ENCODE data around the gene ANKS1A.

Gene ANKS1A

DNA sequence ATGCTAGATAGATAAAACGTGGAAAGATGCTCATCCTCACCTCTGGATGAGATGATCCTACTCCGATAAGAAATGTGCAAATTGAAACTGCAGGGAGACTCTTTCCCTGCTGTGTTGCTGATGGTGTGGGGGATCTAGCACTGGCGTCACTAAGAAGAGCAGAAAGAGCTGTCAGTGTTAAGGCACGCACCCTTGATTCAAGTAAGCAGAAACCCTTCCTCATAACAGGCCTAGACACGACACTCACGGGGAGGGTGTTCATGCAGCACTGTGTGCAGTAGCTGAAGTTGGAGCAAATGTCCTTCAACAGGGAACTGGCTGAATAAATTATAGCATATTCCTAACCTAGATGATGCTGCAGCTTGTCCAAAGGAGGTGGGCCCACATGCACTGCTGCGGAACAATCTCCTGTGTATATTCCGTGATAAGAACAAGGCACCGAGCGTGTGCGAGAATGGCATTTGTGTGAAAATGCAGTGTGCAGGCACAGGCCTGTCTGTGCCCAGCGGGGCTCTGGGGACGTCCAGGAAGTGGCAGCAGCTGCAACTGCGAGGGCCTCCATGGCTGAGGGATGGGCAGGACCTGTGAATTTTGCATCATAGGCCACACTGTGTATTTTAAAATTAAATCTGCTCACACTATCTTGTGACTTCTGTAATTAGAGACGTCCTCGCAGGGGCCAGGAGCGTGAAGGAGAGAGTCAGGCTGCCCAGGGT is 188.1 kb downstream of the ANKS1A start:
- no peak for DNase-seq

DNA sequence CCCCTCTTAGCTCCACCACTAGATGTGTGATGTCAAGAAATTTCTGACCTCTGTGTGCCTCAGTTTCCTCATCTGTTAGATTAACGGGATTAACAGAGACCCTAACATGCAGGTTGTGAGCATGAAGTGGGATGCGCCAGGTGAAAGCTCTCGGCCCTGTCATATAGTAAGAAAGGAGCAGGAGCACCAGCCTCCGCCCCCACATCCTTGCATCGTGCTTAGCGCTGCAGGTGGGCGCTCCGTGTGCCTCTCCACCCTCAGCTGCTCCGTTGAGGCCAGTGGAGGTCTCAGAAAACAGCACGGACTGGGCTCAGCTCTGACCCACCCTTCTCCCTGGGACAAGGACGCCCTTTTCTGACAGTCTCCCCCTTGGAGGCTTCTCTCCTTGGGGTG is 188.7 kb downstream of the ANKS1A start:
- DNase-seq, result no peak

DNA sequence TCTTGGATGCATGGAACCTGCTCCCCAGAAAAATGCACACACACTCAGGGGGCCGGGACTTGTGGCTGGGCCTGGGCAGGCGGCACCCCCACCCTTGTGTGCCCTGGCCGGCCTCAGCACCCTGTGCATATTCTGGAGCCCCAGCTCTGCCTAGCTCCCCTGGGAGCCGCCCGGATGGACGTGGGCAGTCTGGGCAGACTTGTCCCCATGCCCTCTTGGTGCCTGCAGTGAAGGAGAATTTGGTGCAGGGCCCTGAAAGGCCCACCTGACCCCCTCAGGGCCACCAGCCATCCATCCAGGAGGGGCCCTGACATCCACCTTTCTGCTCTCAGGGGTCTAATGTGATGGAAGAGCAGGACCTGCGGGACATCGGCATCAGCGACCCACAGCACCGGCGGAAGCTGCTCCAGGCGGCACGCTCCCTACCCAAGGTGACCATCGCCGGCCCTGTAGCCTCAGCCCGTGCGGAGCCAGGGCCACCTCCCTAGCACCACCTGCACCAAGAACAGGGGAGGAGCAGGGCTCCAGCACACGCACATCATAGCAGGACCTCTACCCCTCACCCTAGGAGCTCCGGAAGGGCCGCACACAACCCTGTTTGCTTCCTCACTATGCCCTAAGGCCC is 189.3 kb downstream of the ANKS1A start:
- DNase-seq, result no peak

GRCh38 chr6:35078896-35079295 is 189.8 kb downstream of the ANKS1A start:
- no peak for DNase-seq

DNA sequence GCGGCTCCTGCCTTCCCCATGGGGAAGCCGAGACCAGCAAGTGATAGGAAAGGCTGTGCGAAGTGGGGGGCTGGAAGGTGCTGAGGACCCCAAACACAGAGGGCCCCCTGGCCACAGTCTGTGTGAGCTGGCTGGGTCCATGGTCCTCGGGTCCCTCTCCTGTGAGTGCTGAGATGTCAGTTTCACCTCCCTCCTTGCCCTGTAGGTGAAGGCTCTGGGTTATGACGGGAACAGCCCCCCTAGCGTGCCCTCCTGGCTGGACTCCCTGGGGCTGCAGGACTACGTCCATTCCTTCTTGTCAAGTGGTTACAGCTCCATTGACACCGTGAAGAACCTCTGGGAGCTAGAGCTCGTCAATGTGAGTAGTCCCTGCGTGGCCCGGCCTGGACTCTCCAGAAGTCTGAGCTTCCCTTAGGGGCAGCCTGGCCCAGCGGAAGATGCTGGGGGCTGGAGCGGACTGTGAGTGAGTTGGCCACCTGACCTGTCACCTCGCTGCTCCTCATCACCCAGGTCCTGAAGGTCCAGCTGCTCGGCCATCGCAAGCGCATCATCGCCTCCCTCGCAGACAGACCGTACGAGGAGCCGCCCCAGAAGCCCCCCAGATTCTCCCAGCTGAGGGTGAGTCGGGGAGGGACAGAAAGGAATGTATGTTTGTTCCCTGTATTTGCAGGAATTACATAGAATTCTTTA is 190.4 kb downstream of the ANKS1A start:
- no peak for DNase-seq

DNA sequence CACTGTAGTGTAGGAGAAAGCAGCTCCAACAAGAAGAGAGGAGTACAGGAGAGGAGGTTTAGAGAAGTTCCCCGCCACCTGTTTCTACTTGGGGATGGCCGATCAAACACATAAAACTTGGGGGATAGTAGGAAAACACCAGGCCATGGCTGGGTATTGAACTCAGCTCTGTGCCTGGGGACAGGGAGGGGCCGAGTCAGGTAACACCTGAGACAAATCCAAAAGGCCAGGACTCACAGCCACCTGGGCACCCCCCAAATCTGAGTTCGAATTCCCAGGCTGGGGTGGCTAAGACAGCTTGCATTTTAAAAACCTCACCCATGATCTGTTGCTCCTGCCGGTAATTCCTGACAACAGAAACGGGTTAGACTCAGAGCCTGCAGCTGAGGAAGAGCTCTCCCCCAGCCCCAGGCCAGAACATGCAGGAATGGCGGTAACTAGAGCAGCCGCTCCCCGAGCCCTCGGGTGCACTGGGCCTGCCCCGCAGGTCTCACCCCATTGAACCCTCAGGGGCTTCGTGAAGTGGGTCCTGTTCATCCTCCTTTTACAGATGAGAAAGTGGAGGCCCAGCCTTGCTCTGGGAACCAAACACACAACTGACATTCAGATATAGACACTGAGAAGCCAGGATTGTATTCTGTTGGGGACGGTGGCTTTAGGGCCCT is 191.1 kb downstream of the ANKS1A start:
- DNase-seq, result no peak

DNA sequence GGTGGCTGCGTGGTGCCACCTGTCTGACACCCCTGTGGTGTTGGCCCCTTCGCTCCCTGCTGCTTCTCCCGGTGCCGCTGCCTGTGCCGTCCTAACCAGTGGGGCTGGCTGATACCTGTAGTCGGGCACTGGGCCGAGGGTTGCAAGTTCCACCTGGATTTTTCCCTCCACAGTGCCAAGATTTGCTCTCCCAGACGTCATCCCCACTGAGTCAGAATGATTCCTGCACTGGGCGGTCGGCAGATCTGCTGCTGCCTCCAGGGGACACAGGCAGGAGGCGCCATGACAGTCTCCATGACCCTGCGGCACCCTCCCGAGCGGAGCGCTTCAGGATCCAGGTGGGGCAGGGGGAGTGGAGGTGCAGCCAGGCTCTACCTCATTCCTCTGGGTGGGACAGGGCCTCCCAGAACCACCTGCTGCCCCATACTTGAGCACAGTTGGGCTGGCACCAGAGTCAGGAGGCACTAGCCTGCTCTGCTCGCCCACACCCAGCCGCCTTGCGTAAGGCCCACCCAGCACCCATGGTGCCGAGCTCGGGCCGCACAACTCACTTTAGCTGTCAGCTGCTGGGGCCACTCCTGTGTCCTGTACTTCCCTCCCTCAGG is 191.9 kb downstream of the ANKS1A start:
- no peak for DNase-seq

GRCh38 chr6:35081426-35081851 is 192.4 kb downstream of the ANKS1A start:
- no peak for DNase-seq

- DNase-seq, result no peak
Measured at GRCh38 chr6:35082046-35082732, 193.1 kb downstream of the ANKS1A start.

DNA sequence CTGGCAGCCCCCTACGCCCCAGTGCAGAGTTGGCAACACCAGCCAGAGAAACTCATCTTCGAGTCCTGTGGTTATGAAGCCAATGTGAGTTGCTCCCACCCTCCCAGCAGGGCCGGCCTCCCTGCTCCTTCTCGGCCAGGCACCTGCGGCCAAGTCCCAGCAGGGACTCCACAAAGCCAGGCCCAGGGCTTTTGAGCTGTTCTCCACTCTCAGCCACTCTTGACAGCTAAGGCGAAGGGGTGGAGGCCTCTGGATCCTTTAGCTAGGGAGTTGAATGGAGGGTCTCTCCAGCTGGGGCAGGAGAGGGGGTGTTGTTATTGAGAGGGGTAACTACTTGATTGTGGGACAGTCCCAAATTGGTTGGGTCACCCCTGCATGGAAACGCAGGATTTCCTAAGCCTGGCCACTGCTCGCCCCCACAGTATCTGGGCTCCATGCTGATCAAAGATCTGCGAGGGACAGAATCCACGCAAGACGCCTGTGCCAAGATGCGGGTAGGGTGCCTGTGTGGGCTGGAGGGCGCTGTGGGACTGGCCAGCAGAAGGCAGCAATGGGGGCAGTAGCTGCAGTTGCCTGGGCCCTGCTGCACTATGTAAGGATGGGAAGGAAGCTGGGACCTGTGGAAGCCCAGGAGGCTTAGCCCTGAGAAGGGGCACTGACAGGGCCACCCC is 193.8 kb downstream of the ANKS1A start:
- DNase-seq, result no peak

GRCh38 chr6:35083507-35083906 is 194.5 kb downstream of the ANKS1A start:
- DNase-seq, result no peak

DNA sequence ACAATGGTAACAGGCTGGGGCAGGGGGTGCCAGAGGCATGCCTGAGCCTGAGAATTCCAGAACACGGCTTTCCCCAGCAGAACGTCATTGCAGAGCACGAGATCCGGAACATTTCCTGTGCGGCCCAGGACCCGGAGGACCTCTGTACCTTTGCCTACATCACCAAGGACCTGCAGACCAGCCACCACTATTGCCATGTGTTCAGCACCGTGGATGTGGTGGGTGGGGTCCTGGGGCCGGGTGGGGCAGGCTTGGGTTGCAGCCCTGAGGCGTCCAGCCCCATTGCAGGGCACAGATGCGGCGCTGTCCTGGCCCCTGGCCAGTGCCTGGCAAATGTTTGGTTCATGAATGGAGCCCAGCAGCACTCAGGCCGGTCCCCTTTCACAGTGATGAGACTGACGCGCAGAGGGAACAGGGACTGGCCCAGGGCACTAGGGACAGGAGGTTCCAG is 195.0 kb downstream of the ANKS1A start:
- no peak for DNase-seq

DNA sequence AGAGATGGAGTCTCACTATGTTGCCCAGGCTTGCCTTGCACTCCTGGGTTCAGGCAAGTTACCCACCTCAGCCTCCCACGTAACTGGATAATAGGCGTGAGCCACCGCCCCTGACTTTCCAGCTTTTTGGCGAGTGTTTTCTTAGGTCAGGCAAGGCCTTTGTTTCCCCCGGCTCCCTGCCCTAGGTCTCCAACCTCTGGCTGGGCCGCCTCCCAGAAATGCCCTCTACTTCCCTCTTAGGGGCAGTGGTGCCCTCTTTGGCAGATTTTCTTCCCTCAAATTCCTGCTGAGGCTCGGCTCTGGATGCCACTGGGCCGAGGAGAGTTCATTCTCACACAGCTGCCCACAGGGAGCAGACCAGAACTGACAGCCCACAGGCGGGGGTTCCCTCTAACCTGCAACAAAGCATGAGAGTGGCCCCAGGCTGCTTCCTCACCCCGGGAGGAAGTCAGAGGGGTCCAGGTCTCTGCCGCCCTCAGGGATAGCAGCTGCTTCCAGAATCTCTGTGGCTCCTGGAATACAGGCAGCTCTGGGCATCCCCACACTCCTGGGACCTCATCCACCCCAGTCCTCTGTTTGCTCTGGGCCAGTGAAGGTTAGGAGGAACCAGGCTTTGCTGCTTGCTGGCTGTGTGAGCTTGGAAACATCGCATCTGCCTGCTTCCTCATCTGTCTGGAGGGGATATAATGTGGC is 195.6 kb downstream of the ANKS1A start:
- no peak for DNase-seq

DNA sequence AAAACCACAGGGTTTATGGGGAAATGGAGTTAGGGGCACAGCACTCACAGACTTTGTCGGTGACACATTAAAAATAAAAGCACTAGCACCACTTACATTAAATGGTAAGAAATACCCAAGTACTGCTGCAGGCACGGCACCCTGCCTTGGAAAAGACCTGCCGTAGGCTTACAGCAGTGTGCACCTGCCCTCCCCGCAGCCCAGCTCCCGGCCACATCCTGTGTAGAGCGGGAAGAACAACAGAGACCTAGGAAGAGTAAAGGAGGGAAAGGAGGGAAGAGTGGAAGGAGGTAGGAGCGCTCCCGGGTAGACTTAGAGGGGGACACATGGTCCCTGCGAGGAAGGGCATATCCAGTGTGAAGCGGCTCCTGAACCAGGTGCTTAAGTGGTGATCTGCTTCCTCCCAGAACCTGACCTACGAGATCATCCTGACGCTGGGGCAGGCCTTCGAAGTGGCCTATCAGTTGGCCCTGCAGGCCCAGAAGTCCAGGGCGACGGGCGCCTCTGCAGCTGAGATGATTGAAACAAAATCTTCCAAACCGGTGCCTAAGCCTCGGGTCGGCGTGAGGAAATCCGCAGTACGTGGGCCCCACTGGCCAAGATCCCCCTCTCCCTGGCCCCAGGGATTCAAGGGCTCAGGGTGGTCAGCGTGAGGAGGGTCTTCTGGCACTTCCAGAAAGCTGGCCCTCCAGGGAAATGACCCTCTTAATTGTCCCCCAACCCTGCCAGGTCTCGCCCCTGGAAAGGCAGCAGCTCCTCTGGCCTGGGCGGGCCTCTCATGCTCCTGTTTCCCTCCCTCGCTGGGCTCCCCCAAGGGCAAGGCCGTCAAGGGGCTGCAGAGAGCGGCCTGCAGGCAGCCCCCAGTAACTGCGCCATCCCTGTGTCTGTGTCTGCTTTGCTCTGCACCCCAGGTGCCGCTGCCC is 196.6 kb downstream of the ANKS1A start:
- DNase-seq, result no peak

DNA sequence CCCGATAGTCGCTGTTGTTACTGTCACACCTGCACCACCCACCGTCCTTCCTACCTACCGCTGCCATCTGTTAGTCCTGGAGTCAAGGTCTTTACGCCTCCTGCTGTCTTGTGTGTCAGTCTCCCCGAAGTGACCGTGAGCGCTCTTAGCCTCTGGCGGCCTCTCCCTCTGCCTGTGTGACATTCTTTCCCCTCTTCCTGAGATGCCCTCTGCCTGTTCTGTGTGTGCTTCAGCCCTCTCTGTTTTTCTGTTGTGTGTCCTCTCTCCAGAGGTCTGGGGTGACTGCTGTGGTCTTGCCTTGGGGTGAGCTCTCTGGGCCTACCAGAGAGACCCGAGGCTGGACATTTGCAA is 197.2 kb downstream of the ANKS1A start:
- DNase-seq, result no peak

DNA sequence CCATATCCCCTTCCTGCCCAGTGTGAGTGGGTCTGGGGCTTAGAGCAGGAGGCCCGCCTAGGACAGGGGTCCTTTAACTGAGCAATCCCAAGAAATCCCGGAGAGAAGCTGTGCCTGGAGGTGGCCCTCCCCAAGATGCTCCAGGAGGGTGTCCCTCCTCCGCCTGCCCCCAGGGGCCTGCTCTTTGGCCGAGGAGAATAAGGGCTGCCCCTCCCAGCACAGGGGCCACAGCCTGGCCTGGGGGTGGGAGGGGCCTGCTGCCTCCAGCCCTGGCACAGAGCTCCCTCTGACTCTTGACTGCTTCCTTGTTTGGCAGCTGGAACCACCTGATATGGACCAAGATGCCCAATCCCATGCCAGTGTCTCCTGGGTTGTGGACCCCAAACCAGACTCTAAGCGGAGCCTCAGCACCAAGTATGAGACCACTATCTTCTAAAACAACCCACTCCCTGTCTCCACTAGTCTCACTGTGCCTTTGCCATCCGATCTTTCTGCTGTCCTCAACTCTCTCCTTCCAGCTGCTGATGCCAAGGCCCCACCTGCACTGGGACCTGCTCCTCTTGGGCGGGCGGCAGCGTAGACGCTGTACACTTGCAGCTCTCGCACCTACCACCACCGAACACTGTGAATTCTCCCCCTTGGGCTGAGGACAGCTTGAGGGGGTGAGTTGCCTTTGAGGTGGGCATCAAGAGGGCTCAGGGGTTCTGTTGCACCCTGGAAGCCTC is 197.7 kb downstream of the ANKS1A start:
- DNase-seq, result no peak

DNA sequence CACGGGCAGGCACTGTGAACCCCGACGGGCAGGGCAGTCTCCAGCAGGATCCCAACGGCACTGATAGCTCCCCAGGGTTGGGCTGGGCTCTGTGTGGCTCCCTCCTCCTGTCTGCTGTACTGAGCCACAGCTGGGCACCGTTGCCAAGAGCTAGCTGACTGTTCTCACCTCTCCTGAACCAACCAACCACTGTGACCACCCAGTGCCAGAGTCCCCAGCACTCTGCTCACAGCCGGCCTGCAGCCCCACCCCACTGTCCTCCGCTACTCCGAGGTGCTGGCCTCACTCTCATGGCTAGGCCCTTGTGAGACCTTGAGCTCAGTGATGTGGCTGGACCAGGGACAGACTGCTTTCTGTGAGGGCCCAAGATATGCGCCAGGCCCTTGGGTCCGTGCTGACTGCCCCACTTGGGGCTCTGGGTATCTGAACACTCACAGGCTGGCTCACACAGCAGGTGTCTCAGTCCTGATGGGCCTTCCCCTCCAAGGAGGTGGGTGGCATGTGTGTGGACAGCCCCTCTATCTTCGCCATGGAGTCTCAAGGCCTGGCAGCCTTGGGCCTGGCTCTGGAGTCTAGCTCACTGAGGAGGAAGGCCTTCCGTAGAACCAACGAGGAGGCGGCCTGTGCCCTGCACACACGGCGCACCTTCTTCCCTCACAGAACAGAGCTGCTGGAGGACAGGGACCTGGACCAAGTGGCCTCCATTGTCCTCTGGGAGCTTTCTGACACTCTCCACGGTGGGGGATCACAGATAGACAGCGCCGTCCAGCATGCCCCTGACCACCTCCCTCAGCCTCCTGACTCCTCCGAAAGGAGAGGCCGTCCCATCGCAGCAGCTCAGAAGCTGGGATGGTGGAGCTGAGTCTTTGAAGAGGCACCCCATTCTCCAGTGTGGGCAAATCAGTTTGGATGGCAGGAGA is 198.6 kb downstream of the ANKS1A start:
- no peak for DNase-seq
